ENCODE results near the gene SLC6A3.
"Not testable (repeated sequence)": the region's sequence is repeated elsewhere in the genome, so short reads cannot be mapped to it uniquely, and the experiment has no call there.

Gene SLC6A3

GRCh38 chr5:1477341-1477740, 32.1 kb upstream of the SLC6A3 start:
- no peak for DNase-seq

- no peak for DNase-seq
These were observed 31.7 kb upstream of the SLC6A3 start for GRCh38 chr5:1476967-1477310.

- no peak for DNase-seq
These were observed 31.1 kb upstream of the SLC6A3 start for GRCh38 chr5:1476181-1476966.

GRCh38 chr5:1475544-1475900, 30.3 kb upstream of the SLC6A3 start:
- DNase-seq = not testable (repeated sequence)

- DNase-seq = no peak
These were observed 29.8 kb upstream of the SLC6A3 start for GRCh38 chr5:1474866-1475543.

GRCh38 chr5:1474183-1474839, 29.1 kb upstream of the SLC6A3 start:
- DNase-seq = no peak

- no peak for DNase-seq
These were observed 28.5 kb upstream of the SLC6A3 start for GRCh38 chr5:1473746-1474145.

GRCh38 chr5:1472964-1473628, 27.9 kb upstream of the SLC6A3 start:
- DNase-seq = no peak

GRCh38 chr5:1471997-1472963, 27.0 kb upstream of the SLC6A3 start:
- DNase-seq = no peak

- no peak for DNase-seq
These were observed 26.1 kb upstream of the SLC6A3 start for GRCh38 chr5:1471240-1471853.

- no peak for DNase-seq
These were observed 25.5 kb upstream of the SLC6A3 start for GRCh38 chr5:1470762-1471211.

- no peak for DNase-seq
These were observed 23.6 kb upstream of the SLC6A3 start for GRCh38 chr5:1468629-1469527.

GRCh38 chr5:1468247-1468612, 23.0 kb upstream of the SLC6A3 start:
- DNase-seq = no peak

- no peak for DNase-seq
These were observed 22.4 kb upstream of the SLC6A3 start for GRCh38 chr5:1467341-1468246.

- DNase-seq = no peak
These were observed 21.5 kb upstream of the SLC6A3 start for GRCh38 chr5:1466631-1467265.

GRCh38 chr5:1465966-1466471, 20.8 kb upstream of the SLC6A3 start:
- DNase-seq = no peak

GRCh38 chr5:1465117-1465516, 19.9 kb upstream of the SLC6A3 start:
- no peak for DNase-seq

- DNase-seq = no peak
These were observed 19.3 kb upstream of the SLC6A3 start for GRCh38 chr5:1464511-1464910.

GRCh38 chr5:1464096-1464446, 18.8 kb upstream of the SLC6A3 start:
- DNase-seq = no peak
